ENCODE results near the gene FASTKD3. TPM values are rescaled to one million over a fixed set of nuclear protein-coding genes. Genes with fewer than 3 reads are reported as not detected.

The FASTKD3 gene
- total RNA-seq, 4 donors from 2014 or later: 4.7 to 16.0 (median 8.2) TPM

- Histone ChIP-seq H3K27me3 (no peaks in the 10 kb centered on the region), H3K4me1 (no peaks in the 10 kb centered on the region), H3K27ac (no peak overlapping the region), H3K9me3 (no peaks in the 10 kb centered on the region), H3K4me3 (no peak overlapping the region), H3K36me3 (no peaks in the 10 kb centered on the region)
- 93 to 95% methylated on average over 14 to 18 of the region's 18 CpGs for WGBS, 2 donors
- TF ChIP-seq CTCF (IDR thresholded peaks at IDR 0.05): no peak
- TF ChIP-seq EP300 (IDR thresholded peaks at IDR 0.05): no peak
- no peak for TF ChIP-seq POLR2A (IDR thresholded peaks at IDR 0.05)
- no peak for DNase-seq (ENCODE audit: low spot score in 2 of 2)
These were observed 43.8 kb downstream of the FASTKD3 start for GRCh38 chr5:7824995-7825394.

- Histone ChIP-seq H3K27ac (no peak overlapping the region), H3K27me3 (no peaks in the 10 kb centered on the region), H3K9me3 (no peaks in the 10 kb centered on the region), H3K36me3 (no peaks in the 10 kb centered on the region), H3K4me3 (no peak overlapping the region), H3K4me1 (no peaks in the 10 kb centered on the region)
- TF ChIP-seq POLR2A (IDR thresholded peaks at IDR 0.05) (no peak), CTCF (IDR thresholded peaks at IDR 0.05) (no peak), EP300 (IDR thresholded peaks at IDR 0.05) (no peak)
- WGBS, 2 donors: 66 to 68% methylated on average over 8 of the region's 8 CpGs
- DNase-seq (ENCODE audit: low spot score in 2 of 2): no peak
These were observed 45.2 kb downstream of the FASTKD3 start for GRCh38 chr5:7823594-7823993.

- TF ChIP-seq EP300 (IDR thresholded peaks at IDR 0.05) (no peak), CTCF (IDR thresholded peaks at IDR 0.05) (no peak), POLR2A (IDR thresholded peaks at IDR 0.05) (no peak)
- Histone ChIP-seq H3K27me3 (no peaks in the 10 kb centered on the region), H3K9me3 (no peaks in the 10 kb centered on the region), H3K4me1 (no peaks in the 10 kb centered on the region), H3K27ac (no peak overlapping the region), H3K4me3 (no peak overlapping the region), H3K36me3 (no peaks in the 10 kb centered on the region)
- DNase-seq (ENCODE audit: low spot score in 2 of 2): no peak
- 72 to 84% methylated on average over 3 of the region's 3 CpGs for WGBS, 2 donors
These were observed 46.4 kb downstream of the FASTKD3 start for GRCh38 chr5:7822449-7822848.

GRCh38 chr5:7816535-7816901, 52.3 kb downstream of the FASTKD3 start:
- Histone ChIP-seq H3K27me3 (no peaks in the 10 kb centered on the region), H3K27ac (no peak overlapping the region), H3K4me3 (no peak overlapping the region), H3K36me3 (no peaks in the 10 kb centered on the region), H3K4me1 (peaks cover 0 to 5% (median 0%) of the 10 kb centered on the region in 4 donors), H3K9me3 (no peaks in the 10 kb centered on the region)
- no peak for DNase-seq (ENCODE audit: low spot score in 2 of 2)
- 34 to 40% methylated on average over 7 to 9 of the region's 9 CpGs for WGBS, 2 donors
- TF ChIP-seq POLR2A (IDR thresholded peaks at IDR 0.05) (no peak), EP300 (IDR thresholded peaks at IDR 0.05) (no peak), CTCF (IDR thresholded peaks at IDR 0.05) (no peak)

GRCh38 chr5:7815892-7816534, 52.8 kb downstream of the FASTKD3 start:
- no peak for TF ChIP-seq EP300 (IDR thresholded peaks at IDR 0.05)
- peak; percentile 70 to 87 (median 84) for TF ChIP-seq CTCF (IDR thresholded peaks at IDR 0.05)
- TF ChIP-seq POLR2A (IDR thresholded peaks at IDR 0.05): no peak
- Histone ChIP-seq H3K4me1 (peaks cover 0 to 5% (median 0%) of the 10 kb centered on the region in 4 donors), H3K9me3 (no peaks in the 10 kb centered on the region), H3K4me3 (no peak overlapping the region), H3K36me3 (no peaks in the 10 kb centered on the region), H3K27ac (no peak overlapping the region), H3K27me3 (no peaks in the 10 kb centered on the region)
- 11 to 14% methylated on average over 11 to 12 of the region's 12 CpGs for WGBS, 2 donors
- DNase-seq (ENCODE audit: low spot score in 2 of 2): peak; percentile 74 to 85
